HepG2 (cell line): Measurements from ENCODE around the gene LITAF. TPM values are rescaled to one million over a fixed set of nuclear protein-coding genes. Genes with fewer than 3 reads are reported as not detected.

Experiments
- NR0B2 ChIP-seq: sonication (generic); formaldehyde crosslinking; IDR thresholded peaks from 2 replicates; pipeline ENCODE4 v1.4.0; 2020; ENCODE audit warnings: mild to moderate bottlenecking, missing genetic modification reagents
- SAFB2 ChIP-seq: sonication (generic); formaldehyde crosslinking; IDR thresholded peaks from 2 replicates; pipeline ENCODE4 v1.5.1; 2020; ENCODE audit warnings: missing genetic modification reagents, low read depth, mild to moderate bottlenecking, borderline replicate concordance
- SRSF1 ChIP-seq: fragments of 200-400 bp; formaldehyde crosslinking; optimal IDR thresholded peaks from 2 replicates; pipeline ENCODE3; 2017; ENCODE audit warnings: mild to moderate bottlenecking, low read depth, low read length, moderate library complexity
- WIZ ChIP-seq: sonication (generic); formaldehyde crosslinking; IDR thresholded peaks from 2 replicates; pipeline ENCODE4 v1.5.1; 2020; ENCODE audit warnings: mild to moderate bottlenecking, missing genetic modification reagents
- ZMYM2 ChIP-seq: sonication (generic); formaldehyde crosslinking; IDR thresholded peaks from 2 replicates; pipeline ENCODE4 v1.8.0; 2022; ENCODE audit warnings: mild to moderate bottlenecking, missing genetic modification reagents
- ZNF253 ChIP-seq: sonication (generic); formaldehyde crosslinking; IDR thresholded peaks from 2 replicates; pipeline ENCODE4 v1.8.0; 2022; ENCODE audit warnings: mild to moderate bottlenecking, missing genetic modification reagents, borderline replicate concordance
- ZNF343 ChIP-seq: sonication (generic); formaldehyde crosslinking; IDR thresholded peaks from 2 replicates; pipeline ENCODE4 v1.4.0; 2020; ENCODE audit warnings: mild to moderate bottlenecking, missing genetic modification reagents
- ZNF350 ChIP-seq: sonication (generic); formaldehyde crosslinking; IDR thresholded peaks from 2 replicates; pipeline ENCODE4 v1.4.0; 2020; ENCODE audit warnings: mild to moderate bottlenecking, low read depth, missing genetic modification reagents, borderline replicate concordance
- ZNF687 ChIP-seq: sonication (generic); formaldehyde crosslinking; IDR thresholded peaks from 2 replicates; pipeline ENCODE4 v1.5.1; 2020; ENCODE audit warnings: mild to moderate bottlenecking, missing genetic modification reagents, moderate library complexity
- polyA plus RNA-seq, 8 experiments: library from polyadenylated mRNA; depleted of rRNA in 3 of 8; stranded (reverse) in 7 of 8; unstranded in 1 of 8; fragments of >200 nt; fragmentation: Illumina TruSeq in 4 of 8; extraction: Trizol in 4 of 8; gene quantifications; 2 replicates each; pipeline versions ENCODE4 v1.2.1 to v1.2.3, GENCODE V29; 2011 to 2016; ENCODE audit warnings: low read depth in 4 of 8, missing spikeins in 1 of 8, mixed read lengths in 1 of 8; ENCODE audit not compliant: insufficient read depth in 1 of 8
- total RNA-seq, 5 experiments: library from RNA; depleted of rRNA; stranded (reverse); fragments of >200 nt; fragmentation: Illumina TruSeq; extraction: Trizol; gene quantifications; 2 replicates each; pipeline ENCODE4 v1.2.3, GENCODE V29; 2016; ENCODE audit warnings: low read depth in 1 of 5
- TF ChIP-seq, protein P1 (sequence below): sonication (generic); formaldehyde crosslinking; IDR thresholded peaks from 2 replicates; pipeline ENCODE4 v1.5.0; 2020; ENCODE audit warnings: missing genetic modification reagents, mild to moderate bottlenecking, borderline replicate concordance

Gene LITAF
- total and polyA plus RNA-seq, 2 of the 13 experiments (the other 11 are each of a cell fraction or from before 2014, with no cell fraction given), result 80.1 to 141 TPM

DNA sequence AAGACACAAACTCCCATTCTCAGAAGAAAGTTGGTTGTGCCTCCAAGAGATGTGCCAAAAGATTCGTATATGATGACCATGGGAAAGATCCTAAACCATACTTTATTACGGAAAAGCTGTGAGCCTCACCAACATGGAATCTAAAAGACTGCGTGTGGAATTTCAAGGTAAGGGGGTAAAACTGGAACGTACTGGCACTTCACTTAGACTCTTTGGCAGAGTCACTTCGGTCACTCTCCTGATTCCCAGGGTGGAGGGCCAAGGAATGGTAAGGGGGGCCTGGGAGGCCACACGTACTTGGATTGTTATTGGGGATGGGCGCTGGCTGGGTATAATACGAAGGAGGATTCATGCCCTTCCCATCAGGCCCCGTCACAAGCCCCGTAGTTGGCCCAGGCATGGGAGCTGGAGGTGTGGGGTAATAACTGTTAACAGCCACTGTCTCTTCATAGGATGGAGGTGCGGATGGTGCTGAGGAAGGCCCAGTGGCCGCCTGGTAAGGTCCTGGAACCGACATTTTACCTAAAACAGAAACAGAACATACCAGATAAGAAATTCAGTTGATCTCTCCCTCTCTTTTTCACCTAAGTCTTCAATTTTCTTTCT is 30.4 kb downstream of the LITAF start (continued):
- TF ChIP-seq ZNF343 (CRISPR knock-in tag) (peak; percentile 100), ZNF253 (CRISPR knock-in tag) (0 out of 2 replicates have a peak, but pooled peaks have one; percentile 22), SRSF1 (no peak), WIZ (0 out of 2 replicates have a peak, but pooled peaks have one; percentile 46), ZNF350 (CRISPR knock-in tag) (peak; percentile 30; the same call in 1 of the 2 replicates), SAFB2 (CRISPR knock-in tag) (no peak), NR0B2 (CRISPR knock-in tag) (0 out of 2 replicates have a peak, but pooled peaks have one; percentile 39), ZNF687 (0 out of 2 replicates have a peak, but pooled peaks have one; percentile 9), ZMYM2 (CRISPR knock-in tag) (peak; percentile 62; the same call in 1 of the 2 replicates)
- TF ChIP-seq, protein P1, sequence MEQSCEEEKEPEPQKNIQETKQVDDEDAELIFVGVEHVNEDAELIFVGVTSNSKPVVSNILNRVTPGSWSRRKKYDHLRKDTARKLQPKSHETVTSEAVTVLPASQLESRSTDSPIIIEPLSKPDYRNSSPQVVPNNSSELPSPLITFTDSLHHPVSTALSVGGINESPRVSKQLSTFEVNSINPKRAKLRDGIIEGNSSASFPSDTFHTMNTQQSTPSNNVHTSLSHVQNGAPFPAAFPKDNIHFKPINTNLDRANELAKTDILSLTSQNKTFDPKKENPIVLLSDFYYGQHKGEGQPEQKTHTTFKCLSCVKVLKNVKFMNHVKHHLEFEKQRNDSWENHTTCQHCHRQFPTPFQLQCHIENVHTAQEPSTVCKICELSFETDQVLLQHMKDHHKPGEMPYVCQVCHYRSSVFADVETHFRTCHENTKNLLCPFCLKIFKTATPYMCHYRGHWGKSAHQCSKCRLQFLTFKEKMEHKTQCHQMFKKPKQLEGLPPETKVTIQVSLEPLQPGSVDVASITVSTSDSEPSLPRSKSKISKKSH (CRISPR knock-in tag), result peak; percentile 58; the same call in 1 of the 2 replicates
